ENCODE data around the gene EPN1. TPM values are rescaled to one million over a fixed set of nuclear protein-coding genes. Genes with fewer than 3 reads are reported as not detected.

EPN1 gene
- total and polyA plus RNA-seq, 2 of the 8 experiments (the other 6 are each of a cell fraction or from before 2014, with no cell fraction given) = 49.6 to 200 TPM

DNA sequence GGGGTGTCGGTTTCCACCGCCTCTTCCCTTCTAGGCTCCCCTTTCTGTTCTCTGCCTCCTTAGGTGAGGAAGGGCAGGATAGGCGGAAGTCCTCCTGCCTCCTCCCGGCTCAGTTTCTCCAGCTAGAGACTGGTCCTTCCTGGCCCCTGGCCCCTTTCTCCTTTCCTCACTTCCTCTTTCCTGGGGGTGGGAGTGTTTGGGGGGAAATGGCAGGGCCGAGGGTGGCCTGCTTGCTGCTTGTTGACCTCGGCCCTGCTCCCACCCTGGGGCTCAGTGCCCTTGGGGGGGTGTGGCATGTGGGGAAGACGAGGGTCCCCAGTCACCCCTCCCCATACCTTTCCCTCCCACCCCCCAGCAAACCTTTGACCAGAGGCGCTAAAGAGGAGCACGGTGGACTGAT, 15.2 kb upstream of the EPN1 start:
- Histone ChIP-seq H2BK120ac (replicated peaks; ENCODE audit: low read depth, low read length) (no peak overlapping the region), H2BK15ac (ENCODE audit: low read length) (no peak overlapping the region), H4K5ac (ENCODE audit: insufficient read length, low read depth, low read length) (no peak overlapping the region), H3K4me2 (ENCODE audit: insufficient read depth in 1 of 2, low read depth in 2 of 2, low read length in 2 of 2) (no peak overlapping the region), H3K56ac (replicated peaks; ENCODE audit: insufficient read length, low read depth, low read length) (no peak overlapping the region), H3K4ac (replicated peaks; ENCODE audit: insufficient read length, low read depth, low read length) (no peak overlapping the region), H3K79me1 (ENCODE audit: low read depth, low read length) (peaks cover 10% of the 10 kb centered on the region; the same call in 1 of the 2 replicates), H4K8ac (ENCODE audit: extremely low read depth, insufficient read depth, low read length) (no peak overlapping the region), H2BK5ac (ENCODE audit: low read depth, low read length) (no peak overlapping the region), H3K23ac (ENCODE audit: insufficient read length) (no peak overlapping the region), H2BK12ac (ENCODE audit: low read depth, low read length) (no peak overlapping the region), H3K27ac (ENCODE audit: low read depth, low read length) (no peak overlapping the region), H3K14ac (ENCODE audit: insufficient read length) (no peak overlapping the region), H4K91ac (replicated peaks; ENCODE audit: insufficient read length, low read length) (no peak overlapping the region), H3K18ac (ENCODE audit: extremely low read depth, low read length) (no peak overlapping the region), H3K79me2 (ENCODE audit: control insufficient read depth in 1 of 2, insufficient read depth in 2 of 2, low read length in 2 of 2) (peaks cover 48 to 87% of the 10 kb centered on the region in 2 experiments), H3K9ac (replicated peaks in 1 of 4; ENCODE audit: extremely low read depth in 1 of 4, low read depth in 3 of 4, low read length in 3 of 4) (no peak overlapping the region), H3K27me3 (replicated peaks in 1 of 4; ENCODE audit: control insufficient read depth in 3 of 4, extremely low read depth in 1 of 4, insufficient read depth in 3 of 4, low read length in 3 of 4) (no peaks in the 10 kb centered on the region), H2AFZ (ENCODE audit: low read length) (no peak overlapping the region), H2BK20ac (ENCODE audit: low read length) (no peak overlapping the region), H3K4me1 (replicated peaks in 1 of 4; ENCODE audit: control insufficient read depth in 3 of 4, insufficient read depth in 4 of 4, low read length in 3 of 4) (peaks cover 3 to 16% (median 10%) of the 10 kb centered on the region in 4 experiments; a peak in 6 of 7 replicates), H3K36me3 (ENCODE audit: control insufficient read depth in 2 of 4, insufficient read depth in 4 of 4, low read length in 3 of 4) (peaks cover 27 to 48% (median 40%) of the 10 kb centered on the region in 4 experiments), H2AK5ac (ENCODE audit: low read depth, low read length) (no peak overlapping the region), H3K23me2 (ENCODE audit: low read depth, low read length) (peaks cover 11% of the 10 kb centered on the region), H3K9me3 (ENCODE audit: insufficient read depth in 2 of 2, low read depth in 1 of 2, low read length in 1 of 2) (no peaks in the 10 kb centered on the region), H4K20me1 (replicated peaks in 1 of 2; ENCODE audit: control insufficient read depth in 1 of 2, insufficient read depth in 2 of 2, low read length in 2 of 2) (peaks cover 37 to 43% of the 10 kb centered on the region in 2 experiments), H3K4me3 (ENCODE audit: extremely low read depth in 1 of 4, insufficient read depth in 2 of 4, low read depth in 3 of 4, low read length in 4 of 4) (no peak overlapping the region)
- ChIA-PET CTCF (ENCODE audit: partially characterized antibody) (interaction anchor here (0.6 to 1.9 kb wide), 2 partner anchors 11 to 408 kb away, joined by 3 to 9 read pairs; no protein-coding TSS in a partner anchor), POLR2A (ENCODE audit: partially characterized antibody) (interaction anchor here (0.8 to 5.8 kb wide), 2 partner anchors 9 to 12 kb away, joined by 4 to 75 read pairs; partner anchors contain the start of gene CCDC106)
- FAIRE-seq (no peak), DNase-seq (ENCODE audit: low read depth in 1 of 2, low spot score in 2 of 2) (no peak)
- 93% methylated on average over 6 of the region's 9 CpGs; no CpG with 5 or more reads in 1 of the 2 experiments for WGBS, 2 experiments (ENCODE audit: extremely low coverage in 1 of 2, insufficient coverage in 1 of 2, insufficient read length in 1 of 2, insufficient replicate concordance in 2 of 2, low coverage in 1 of 2, low lambda C conversion rate in 2 of 2, missing lambda C conversion rate in 1 of 2)
- TF ChIP-seq EZH2 (IDR thresholded peaks at IDR 0.05; ENCODE audit: low read depth, low read length, severe bottlenecking) (no peak), CTBP2 (IDR thresholded peaks at IDR 0.05; ENCODE audit: borderline replicate concordance, insufficient read depth, insufficient read length, low read length) (no peak), TBP (IDR thresholded peaks at IDR 0.05; ENCODE audit: low read depth, low read length) (no peak), HDAC2 (IDR thresholded peaks at IDR 0.05; ENCODE audit: borderline replicate concordance in 1 of 2, low read depth in 2 of 2, low read length in 2 of 2) (no peak), POLR2A (IDR thresholded peaks at IDR 0.05; ENCODE audit: control extremely low read depth in 1 of 2, low read depth in 2 of 2, low read length in 2 of 2) (no peak), MAFK (IDR thresholded peaks at IDR 0.05; ENCODE audit: low read depth, low read length) (no peak)

Data from H1 (cell line).